GM21360 (cell line): Measurements from ENCODE around the gene COLQ.
"Not testable (repeated sequence)": the region's sequence is repeated elsewhere in the genome, so short reads cannot be mapped to it uniquely, and the experiment has no call there.

Experiments used
- ATAC-seq: cut with Tn5 transposase; IDR thresholded peaks from one replicate; pipeline ENCODE4 v1.9.1; 2021; ENCODE audit warnings: mild to moderate bottlenecking, moderate library complexity; ENCODE audit not compliant: unreplicated experiment

COLQ gene

DNA sequence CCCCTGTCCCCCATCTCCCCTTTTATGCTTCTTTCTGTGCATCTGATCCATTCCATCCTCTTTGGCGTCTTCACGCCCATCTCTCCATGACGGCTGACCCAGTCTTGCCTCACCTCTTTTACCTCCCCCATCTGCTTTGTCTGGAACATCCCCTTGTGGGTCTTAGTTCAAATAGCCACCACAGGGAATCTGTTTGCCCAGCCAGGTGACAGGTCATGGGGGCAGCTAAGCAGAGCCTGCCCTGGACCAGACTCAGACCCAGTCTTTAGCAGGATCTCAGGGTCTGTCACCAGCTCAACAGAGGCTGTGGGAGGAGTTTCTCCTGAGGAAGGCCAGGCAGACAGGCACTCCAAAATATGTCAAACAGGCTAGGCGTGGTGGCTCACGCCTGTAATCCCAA lies 28.1 kb downstream of the COLQ start:
- ATAC-seq: no peak

DNA sequence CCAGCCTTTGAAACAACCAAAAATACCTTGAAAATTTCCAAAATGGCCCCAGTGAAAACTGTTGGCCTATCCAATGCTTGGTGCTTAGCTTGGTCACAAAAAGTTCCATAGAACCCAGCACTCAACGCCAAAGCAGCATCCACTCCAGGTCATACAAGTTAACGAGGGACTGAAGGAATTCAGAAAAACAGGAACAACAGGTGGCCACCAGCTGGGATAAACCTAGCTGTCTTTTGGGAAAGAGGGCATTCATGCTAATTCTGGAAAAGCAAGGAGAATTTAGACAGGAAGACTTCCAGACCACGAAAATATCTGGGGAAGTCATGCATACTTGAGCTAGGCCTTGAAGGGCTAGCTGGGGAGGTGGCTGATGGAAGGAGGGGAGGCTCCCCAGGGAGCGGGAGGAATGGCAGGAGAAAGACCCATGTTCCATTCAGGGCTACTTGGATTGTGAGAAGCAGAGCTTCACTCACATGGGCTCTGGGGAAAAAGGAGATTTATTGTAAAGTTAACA lies 28.6 kb downstream of the COLQ start:
- no peak for ATAC-seq

DNA sequence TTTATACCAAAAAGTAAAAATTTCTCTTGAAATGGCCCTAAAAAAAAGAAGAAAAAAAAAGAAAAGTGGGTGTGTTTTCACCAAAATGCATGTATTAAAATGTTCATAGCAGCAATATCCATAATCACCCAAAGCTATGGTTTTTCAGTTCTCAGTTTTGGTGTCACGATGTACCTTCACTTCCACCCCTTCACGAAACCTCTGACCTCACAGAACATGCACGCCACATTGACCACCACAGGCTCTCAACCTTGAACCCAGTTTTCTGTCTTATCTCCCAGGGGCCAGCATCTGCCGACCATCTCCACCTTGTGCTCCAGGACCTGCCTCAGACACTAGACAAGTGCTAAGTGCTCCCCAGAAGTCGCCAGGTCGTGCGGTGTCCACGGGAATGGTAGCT lies 30.4 kb downstream of the COLQ start:
- ATAC-seq: no peak

DNA sequence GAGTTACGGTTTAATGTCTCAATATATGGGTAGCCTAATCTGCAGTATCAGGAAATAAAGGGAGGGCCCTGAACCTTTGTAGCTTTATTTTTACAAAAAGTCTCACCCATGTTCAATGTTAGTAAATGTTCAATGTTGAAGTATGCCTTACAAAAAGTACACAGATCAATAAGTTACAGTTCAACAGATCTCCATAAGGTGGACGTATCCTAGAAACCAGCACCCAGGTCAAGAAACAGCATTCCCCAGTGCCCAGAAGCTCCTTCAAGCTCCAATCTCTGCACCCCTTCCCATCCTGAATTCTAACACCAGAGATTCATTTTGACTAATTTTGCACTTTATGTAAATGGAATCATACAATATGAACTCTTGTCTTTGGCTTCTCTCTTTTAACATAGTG lies 31.3 kb downstream of the COLQ start:
- no peak for ATAC-seq

DNA sequence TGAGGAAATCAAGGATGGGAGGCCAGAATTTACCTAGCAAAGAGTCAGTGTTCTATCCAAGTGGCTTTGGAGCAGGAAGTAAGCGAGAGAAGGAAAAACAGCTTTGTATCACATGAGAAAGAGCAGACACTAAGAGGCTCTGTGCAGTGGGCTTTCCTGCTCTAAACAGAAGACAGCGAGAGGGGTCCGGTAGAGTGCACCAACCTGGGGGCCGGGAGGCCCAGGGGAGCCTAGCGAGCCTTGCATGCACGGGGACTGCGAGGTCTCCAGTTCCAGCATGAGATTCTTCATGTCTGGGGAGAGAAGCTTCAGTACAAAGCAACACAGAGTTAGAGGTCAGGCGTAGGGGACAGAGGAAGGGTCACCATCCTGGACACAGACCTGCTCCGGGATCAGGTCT lies 33.5 kb downstream of the COLQ start:
- no peak for ATAC-seq

DNA sequence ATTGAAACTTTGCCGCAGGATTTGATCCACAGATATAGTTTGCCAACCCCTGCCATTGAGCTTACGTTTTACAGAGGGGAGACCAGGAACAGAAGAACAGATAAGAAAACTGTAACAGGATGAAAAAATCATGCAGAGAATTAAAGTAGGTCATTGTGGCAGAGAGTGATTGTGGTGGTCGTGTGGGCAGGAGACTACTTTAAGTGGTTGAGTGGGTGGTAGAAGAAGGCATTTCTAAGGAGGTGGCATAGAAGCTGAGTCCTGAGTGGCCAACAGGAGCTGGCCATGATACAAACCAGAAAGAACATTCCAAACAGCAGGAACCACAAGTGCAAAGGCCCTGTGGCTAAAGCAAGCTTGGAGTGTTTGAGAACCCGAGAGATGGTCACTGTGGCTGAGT lies 34.5 kb downstream of the COLQ start:
- ATAC-seq: no peak

DNA sequence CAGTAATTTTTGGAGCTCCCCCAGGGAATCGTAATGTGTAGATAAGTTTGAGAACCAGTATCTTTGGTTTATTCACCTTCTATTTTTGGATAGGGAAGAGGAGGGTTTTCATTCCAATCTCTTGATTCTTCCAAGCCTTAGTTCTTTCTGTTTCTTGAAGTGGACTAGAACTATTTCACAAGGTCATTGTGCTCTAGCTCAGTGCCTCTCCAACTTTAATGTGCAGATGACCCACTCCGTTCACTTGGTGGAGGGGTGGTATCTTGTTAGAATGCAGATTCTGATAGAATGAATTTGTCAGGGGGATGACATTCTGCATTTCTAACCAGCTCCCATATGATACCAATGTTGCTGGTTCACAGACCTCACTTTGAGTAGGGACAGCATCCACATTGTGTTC lies 35.5 kb downstream of the COLQ start:
- no peak for ATAC-seq

DNA sequence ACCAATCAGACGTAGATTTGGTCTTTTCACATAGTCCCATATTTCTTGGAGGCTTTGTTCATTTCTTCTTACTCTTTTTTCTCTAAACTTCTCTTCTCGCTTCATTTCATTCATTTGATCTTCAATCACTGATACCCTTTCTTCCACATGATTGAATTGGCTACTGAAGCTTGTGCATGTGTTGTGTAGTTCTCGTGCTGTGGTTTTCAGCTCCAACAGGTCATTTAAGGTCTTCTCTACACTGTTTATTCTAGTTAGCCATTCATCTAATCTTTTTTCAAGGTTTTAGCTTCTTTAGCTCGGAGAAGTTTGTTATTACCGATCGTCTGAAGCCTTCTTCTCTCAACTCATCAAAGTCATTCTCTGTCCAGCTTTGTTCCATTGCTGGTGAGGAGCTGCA lies 37.0 kb downstream of the COLQ start:
- not testable (repeated sequence) for ATAC-seq

DNA sequence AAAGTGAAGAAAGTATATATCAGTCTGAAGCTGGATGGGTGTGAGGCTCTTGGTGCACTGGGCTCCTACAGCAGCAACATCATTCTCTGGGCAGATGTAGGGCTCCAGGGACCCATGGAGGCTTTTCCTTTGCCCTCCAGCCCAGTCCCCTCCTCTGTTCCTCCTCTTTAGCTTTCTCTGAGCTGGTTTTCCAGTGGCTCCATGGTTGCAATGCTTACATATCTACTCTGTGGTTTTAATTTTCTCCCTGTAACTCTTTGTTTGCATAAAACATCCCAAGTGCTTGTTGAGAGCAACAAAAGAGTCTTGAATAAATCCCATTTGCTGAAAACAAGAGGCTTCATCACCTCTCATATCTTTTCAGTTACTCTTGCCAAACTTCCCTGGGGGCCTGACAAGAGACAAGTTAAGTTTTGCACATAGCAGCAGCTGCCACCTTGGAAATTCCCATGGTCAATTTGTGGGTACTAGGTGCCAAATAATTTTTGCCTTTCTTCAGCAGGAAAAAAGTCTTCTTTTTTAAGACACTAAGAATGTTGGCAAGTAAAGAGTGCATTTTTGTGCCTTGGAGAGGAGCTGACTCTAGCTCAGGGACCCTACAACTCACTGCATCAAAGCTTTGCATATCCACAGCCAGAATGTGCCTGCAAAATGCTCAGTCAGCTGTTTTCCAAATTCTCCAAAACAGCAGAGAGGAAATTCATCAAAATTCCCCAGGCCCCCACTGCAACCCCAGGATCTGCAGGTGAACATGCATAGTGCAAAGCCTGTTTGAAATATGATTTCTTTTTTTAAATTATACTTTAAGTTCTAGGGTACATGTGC lies 41.9 kb downstream of the COLQ start:
- ATAC-seq: no peak

DNA sequence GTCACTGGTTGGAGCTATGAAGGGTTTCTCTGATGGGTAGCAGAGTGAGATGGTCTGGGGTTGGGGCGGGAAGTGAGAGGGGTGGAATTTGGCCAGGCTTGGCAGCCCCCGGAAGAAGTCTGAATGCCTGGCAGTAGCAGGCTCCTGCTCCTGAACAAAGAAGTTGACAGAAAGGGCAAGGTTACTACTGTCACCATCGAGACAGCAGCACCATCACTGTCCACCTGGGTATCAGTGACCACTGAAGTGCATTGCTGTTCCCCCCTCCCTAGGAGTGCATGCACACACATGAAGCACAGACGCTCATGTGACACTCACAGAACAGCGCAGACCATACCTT lies 42.9 kb downstream of the COLQ start:
- no peak for ATAC-seq

DNA sequence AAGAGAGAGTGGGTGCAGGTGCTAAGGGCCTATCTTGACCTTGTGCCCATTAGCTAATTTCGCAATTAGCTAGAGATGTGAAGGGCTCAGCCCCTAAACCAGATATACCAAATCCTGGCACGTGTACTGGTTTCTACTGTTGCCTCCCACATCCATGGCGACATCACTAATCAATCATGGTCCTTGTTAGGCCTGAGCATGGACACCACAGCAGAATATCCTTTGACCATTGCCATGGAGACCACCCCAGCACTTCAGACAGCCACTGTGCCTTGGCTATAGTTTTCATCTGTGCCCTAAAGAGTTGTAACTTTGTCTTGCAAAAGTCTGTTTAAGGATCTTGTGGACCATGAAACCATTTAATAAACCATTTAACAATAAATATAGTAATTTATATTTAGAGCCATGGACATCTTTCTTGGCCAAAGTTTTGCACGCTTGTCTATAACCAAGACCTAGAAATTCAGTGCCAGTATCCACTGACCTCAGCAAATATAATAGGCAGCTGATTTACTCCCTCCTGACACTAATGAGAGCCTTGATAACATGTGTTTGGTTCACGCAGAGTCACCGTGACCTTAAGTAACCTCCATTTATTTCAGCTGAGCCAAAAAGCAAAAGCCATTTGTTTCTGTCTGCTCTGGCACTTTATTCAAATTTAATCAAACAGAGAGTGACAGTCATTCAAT lies 43.4 kb downstream of the COLQ start:
- no peak for ATAC-seq

DNA sequence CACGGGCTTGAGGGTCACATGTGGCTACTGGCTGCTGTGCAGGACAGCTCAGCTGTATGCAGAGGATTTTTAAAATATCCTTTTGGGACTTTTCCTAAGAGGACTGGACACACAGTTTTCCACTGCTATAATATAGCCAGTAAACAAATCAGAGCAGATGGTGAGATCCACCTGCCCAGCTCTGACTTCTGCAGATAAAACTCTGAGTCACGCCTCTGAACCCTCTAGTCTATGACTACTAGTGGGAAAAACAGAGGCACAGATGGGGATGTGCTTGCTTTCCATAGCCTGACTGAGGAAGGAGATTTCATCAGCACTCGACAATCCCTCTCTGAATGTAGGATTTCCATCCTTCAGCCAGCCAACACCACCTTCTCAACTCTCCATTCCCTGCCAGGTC lies 45.1 kb downstream of the COLQ start:
- no peak for ATAC-seq

DNA sequence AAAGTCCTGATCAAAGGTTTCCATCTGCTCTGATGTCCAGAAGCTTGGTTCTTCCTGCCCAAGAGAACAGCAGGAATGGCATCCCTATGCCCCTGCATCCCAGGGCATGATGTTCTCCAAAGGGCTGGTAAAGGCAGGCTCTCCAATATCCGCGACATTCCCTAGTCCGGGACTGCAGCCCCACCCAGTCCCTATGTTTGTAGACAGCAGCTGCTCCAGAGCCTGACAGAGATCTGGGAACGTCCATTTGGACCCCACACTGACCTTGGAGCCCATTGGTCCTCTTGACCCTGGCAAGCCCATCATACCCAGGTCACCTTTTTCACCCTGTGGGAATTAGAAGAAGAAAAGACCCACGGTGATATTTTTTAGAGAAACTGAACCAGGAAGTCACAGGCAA lies 46.3 kb downstream of the COLQ start:
- ATAC-seq: no peak

DNA sequence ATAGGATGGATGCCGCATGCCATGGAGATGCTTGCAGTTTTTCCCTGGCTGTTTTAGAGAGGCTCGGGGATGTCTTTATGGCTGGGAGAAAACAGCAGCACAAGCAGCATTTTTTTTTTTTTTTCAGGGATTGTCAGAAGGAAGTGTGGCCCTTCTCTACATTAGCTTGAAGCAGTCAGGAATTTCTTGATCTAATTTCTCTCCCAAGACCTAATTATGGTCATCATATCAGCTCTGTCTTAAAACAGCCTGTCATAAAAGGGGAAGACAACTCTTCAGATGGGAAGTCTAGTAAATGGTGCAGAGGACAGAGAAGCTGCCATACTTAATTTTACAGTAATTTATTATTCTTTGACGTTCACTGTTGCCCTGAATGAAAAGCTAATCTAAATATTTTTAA lies 49.6 kb downstream of the COLQ start:
- ATAC-seq: no peak

DNA sequence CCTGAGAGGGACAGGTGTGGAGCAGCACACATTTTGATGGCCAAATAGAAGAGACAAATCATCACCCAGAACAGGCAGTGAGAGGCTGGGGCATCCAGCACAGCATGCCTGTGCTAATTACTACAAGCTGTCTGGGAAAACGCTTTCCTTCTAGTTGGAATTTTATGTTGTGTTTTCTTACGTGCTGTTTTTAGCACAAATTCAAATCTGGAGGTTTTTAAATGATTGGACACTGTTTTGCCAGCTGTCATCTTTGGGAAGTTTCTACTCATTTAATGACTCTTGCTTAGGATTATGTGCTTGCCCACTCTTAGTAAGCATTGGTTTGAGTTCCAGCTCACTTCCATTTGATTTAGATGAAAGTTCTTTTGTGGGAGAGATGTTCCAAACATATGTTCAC lies 50.7 kb downstream of the COLQ start:
- ATAC-seq: no peak

DNA sequence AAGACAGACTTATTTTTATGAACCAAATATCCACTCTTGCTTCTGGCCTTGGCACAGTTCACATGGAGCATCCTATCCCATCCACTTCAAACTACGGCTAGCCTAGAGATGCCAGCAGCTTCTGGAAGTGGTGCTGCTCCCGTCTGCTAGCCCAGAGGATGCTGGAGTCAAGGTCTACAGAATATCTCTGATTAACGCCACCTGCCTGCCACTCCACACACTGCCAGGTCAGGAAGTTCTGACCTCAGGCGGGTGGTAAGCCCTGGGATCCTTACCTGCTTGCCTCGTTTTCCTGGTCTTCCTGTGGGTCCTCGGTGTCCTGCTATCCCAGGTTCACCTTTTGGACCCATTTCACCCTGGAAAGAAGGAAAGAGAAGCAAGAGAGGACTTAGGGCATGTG lies 51.2 kb downstream of the COLQ start:
- no peak for ATAC-seq

DNA sequence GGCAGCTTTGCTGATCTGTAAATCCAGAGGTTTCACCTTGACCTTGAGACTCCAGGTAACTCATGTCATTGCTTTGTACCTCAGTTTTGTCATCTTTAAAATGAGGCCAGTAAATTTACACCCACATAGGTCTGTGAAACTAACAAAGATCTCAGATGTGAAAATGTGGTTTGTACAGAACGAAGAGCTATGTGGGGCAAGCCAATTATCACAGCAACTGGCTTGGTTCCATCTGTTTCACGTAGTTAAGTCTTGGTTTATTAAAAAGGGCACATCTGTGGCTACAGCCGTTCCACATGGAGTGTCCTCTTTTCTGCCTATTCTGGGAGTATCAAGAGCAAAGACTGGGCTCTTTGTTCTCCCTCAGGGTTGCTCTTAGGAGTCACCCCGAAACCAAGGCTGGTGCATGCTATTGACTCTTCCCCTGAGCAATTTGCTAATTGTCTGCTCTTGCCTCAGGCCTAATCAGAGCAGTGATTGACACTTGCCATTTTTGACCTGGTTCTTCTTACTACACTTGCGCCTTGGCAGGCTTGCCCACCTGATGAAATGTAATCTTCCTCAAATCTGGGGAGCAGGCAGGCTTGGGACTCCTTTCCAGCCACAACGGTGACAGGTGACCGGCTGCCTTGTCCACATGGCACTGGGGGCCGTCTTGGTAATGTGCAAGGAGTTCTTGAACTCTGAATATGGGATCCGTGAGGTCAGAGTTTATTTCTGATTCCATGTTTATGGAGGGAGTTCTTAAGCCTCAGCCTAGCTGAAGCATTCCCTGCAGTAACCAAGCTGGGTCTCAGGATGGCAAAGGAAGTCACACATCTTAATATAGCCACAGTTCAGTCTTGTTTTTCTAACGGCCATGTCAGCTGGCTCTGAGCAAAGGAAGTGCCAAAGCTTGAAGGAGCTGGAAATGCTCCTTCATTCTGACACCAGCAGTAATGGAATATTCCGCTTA lies 54.0 kb downstream of the COLQ start:
- ATAC-seq: no peak

DNA sequence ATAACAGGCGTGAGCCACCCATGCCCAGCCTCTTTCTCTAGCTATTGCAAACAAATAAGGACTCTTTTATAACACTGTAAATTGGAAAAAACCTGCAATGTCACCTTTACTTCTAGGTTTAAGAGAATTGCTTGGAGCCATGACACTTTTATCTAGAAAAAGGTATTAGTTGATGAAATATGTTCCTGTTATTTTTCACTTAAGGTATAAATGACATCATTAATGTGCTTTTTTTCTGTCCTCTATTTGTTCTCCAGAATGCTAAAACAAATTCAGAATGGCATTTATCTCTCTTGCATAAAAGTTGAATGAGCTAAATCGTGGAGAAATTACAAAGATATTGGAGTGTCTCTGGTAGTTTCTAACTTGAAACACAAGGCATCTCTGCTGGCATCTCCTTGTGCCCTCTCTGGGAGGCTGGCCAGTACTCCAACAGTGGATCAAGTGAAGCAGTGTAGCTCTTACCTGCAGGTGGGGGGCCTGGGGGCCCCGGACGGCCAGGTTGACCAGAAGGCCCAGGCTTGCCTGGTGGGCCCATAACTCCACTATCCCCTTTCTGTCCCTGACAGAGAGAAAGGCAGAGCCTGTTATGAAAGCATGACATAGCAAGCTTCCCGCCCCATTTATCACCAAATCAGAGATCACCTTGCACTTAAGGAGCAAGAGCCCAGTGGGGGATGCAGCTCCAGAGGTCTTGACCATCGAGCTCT lies 55.5 kb downstream of the COLQ start:
- no peak for ATAC-seq

DNA sequence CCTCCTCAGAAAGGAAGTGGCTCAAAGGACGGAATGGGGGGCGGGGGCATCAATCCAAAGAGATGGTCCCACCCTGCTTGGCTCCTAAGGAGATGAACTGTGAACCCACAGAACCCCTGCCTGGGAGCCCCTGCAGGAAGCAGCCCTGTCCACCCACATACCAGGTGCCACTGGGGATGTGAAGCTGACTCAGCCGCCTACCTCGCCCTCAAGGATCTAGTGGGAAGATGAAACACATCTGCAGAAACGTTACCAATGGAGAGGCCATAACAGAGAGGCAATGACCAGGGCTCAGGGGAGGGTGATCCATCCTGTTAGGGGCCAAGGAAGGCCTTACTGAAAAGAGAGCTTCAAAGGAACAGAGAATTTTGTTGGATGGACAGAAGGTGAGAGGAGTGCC lies 59.1 kb downstream of the COLQ start:
- ATAC-seq: no peak

DNA sequence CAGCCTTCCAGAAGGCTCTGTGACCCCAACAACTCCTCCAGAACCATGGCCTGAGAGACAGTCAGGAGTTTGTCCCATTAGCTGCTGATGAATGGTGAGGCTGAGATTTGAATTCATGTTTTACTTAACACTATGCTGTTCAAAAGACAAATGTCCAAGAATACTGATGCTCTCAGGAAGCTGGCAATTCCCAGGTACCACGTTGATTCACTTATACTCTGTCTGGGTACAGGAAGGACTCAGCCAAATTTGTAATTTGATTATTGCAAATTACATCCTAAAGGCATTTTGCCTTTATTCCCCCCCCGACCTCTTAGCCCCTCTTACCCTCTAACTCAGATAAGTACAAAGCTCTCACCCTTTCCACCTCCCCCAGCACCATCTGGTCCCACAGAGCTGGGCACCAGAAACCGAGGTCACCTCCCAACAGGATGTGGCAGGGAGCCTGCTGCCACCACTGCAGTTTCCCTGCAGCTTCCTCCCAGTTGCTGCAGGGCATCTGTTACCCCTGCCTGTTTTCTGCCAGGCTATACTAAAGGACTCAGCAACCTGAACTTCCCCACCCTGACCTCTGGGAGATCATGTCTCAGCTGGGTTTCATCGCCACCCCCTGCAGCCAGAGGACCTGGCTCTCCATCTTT lies 60.5 kb downstream of the COLQ start:
- no peak for ATAC-seq
